Mesenchymal stem cell (in vitro differentiated cells and primary cell): ENCODE data around the gene ARID1B.
"Not testable (repeated sequence)": the region's sequence is repeated elsewhere in the genome, so short reads cannot be mapped to it uniquely, and the experiment has no call there.

Experiments used
- DNase-seq: peaks from one replicate; pipeline ENCODE4 v3.0.0-alpha.2; 2013
- H2AFZ ChIP-seq: one replicate; pipeline ENCODE4 v1.6.1; 2013; ENCODE audit warnings: low read depth, mild to moderate bottlenecking, control low read depth, inconsistent platforms, low read length, moderate library complexity
- H2AK5ac ChIP-seq: 2 replicates; pipeline ENCODE4 v1.6.1; 2013; ENCODE audit warnings: low read length, moderate library complexity, mild to moderate bottlenecking, inconsistent platforms; ENCODE audit not compliant: severe bottlenecking
- H2BK120ac ChIP-seq: one replicate; pipeline ENCODE4 v1.6.1; 2013; ENCODE audit warnings: low read depth, mild to moderate bottlenecking, inconsistent platforms, low read length, moderate library complexity
- H2BK12ac ChIP-seq, 2 experiments: one replicate each; pipeline ENCODE4 v1.6.1; 2013; ENCODE audit warnings: inconsistent platforms in 2 of 2, low read length in 2 of 2, mild to moderate bottlenecking in 2 of 2, moderate library complexity in 2 of 2, control low read depth in 1 of 2
- H2BK15ac ChIP-seq: one replicate; pipeline ENCODE4 v1.6.1; 2013; ENCODE audit warnings: mild to moderate bottlenecking, low read depth, inconsistent platforms; ENCODE audit not compliant: poor library complexity, severe bottlenecking
- H2BK5ac ChIP-seq: 2 replicates; pipeline ENCODE4 v1.6.1; 2013; ENCODE audit warnings: low read depth, mild to moderate bottlenecking, low read length, control low read depth, inconsistent platforms; ENCODE audit not compliant: poor library complexity, severe bottlenecking
- H3K14ac ChIP-seq, 2 experiments: one replicate each; pipeline ENCODE4 v1.6.1; 2013; ENCODE audit warnings: inconsistent platforms in 2 of 2, low read length in 2 of 2, control low read depth in 1 of 2, mild to moderate bottlenecking in 1 of 2, moderate library complexity in 1 of 2
- H3K18ac ChIP-seq, 2 experiments: one replicate each; pipeline ENCODE4 v1.6.1; 2013; ENCODE audit warnings: inconsistent platforms in 2 of 2, low read length in 2 of 2, control low read depth in 1 of 2, low read depth in 1 of 2, mild to moderate bottlenecking in 1 of 2
- H3K23ac ChIP-seq, 2 experiments: one replicate each; pipeline ENCODE4 v1.6.1; 2013; ENCODE audit warnings: inconsistent platforms in 2 of 2, low read length in 2 of 2, mild to moderate bottlenecking in 2 of 2, moderate library complexity in 2 of 2, control low read depth in 1 of 2
- H3K27ac ChIP-seq: 2 replicates; pipeline ENCODE4 v1.5.1; 2013; ENCODE audit warnings: mild to moderate bottlenecking, moderate library complexity, low read length, control low read depth, inconsistent platforms; ENCODE audit not compliant: poor library complexity, severe bottlenecking
- H3K27me3 ChIP-seq, 2 experiments: 2 replicates each; pipeline versions ENCODE4 v1.6.1 to v1.7.0; 2013; ENCODE audit warnings: low read length in 2 of 2, mild to moderate bottlenecking in 2 of 2, moderate library complexity in 2 of 2, control low read depth in 1 of 2, inconsistent platforms in 1 of 2; ENCODE audit not compliant: control insufficient read depth in 1 of 2, insufficient read depth in 1 of 2
- H3K36me3 ChIP-seq, 2 experiments: 2 replicates each; pipeline versions ENCODE4 v1.6.1 to v1.7.0; 2013; ENCODE audit warnings: low read length in 2 of 2, control low read depth in 1 of 2, inconsistent platforms in 1 of 2, low read depth in 1 of 2, mild to moderate bottlenecking in 1 of 2; ENCODE audit not compliant: insufficient read depth in 2 of 2, control insufficient read depth in 1 of 2
- H3K4ac ChIP-seq, 2 experiments: one replicate each; pipeline ENCODE4 v1.6.1; 2013; ENCODE audit warnings: inconsistent platforms in 2 of 2, low read length in 2 of 2, mild to moderate bottlenecking in 2 of 2, moderate library complexity in 2 of 2, control low read depth in 1 of 2, low read depth in 1 of 2
- H3K4me1 ChIP-seq: 2 replicates; pipeline ENCODE4 v1.6.1; 2013; ENCODE audit warnings: low read depth, low read length, control low read depth; ENCODE audit not compliant: control insufficient read depth, insufficient read depth
- H3K4me2 ChIP-seq: 2 replicates; pipeline ENCODE4 v1.6.1; 2013; ENCODE audit warnings: low read length, mild to moderate bottlenecking, inconsistent platforms; ENCODE audit not compliant: poor library complexity, severe bottlenecking
- H3K4me3 ChIP-seq, 2 experiments: 2 replicates each; pipeline versions ENCODE4 v1.5.1 to v1.7.0; 2013; ENCODE audit warnings: low read length in 2 of 2, mild to moderate bottlenecking in 2 of 2, control low read depth in 1 of 2, low read depth in 1 of 2; ENCODE audit not compliant: insufficient read depth in 1 of 2
- H3K79me1 ChIP-seq: replicated peaks from 2 replicates; pipeline ENCODE4 v1.6.1; 2013; ENCODE audit warnings: mild to moderate bottlenecking, control low read depth, low read length, inconsistent platforms; ENCODE audit not compliant: poor library complexity, severe bottlenecking
- H3K9ac ChIP-seq: 2 replicates; pipeline ENCODE4 v1.7.0; 2013; ENCODE audit warnings: mild to moderate bottlenecking, low read length, moderate library complexity
- H3K9me3 ChIP-seq: 2 replicates; pipeline ENCODE4 v1.7.0; 2013; ENCODE audit warnings: mild to moderate bottlenecking, low read length; ENCODE audit not compliant: control insufficient read depth
- H4K8ac ChIP-seq: one replicate; pipeline ENCODE4 v1.6.1; 2013; ENCODE audit warnings: inconsistent platforms, mild to moderate bottlenecking, low read length, moderate library complexity
- H4K91ac ChIP-seq: one replicate; pipeline ENCODE4 v1.6.1; 2013; ENCODE audit warnings: mild to moderate bottlenecking, low read length, inconsistent platforms
- WGBS: methylation state at CpG from one replicate; pipeline ENCODE4 v1.1.7; 2013; ENCODE audit warnings: mixed read lengths; 5-methylcytosine and 5-hydroxymethylcytosine counted together

Gene ARID1B

GRCh38 chr6:156945789-156946172 lies 168.6 kb downstream of the ARID1B start:
- not testable (repeated sequence) for H3K9ac ChIP-seq, H3K14ac ChIP-seq, DNase-seq, H3K4me2 ChIP-seq, H2AFZ ChIP-seq, H3K36me3 ChIP-seq, H3K9me3 ChIP-seq, H3K27me3 ChIP-seq, H3K4ac ChIP-seq, H2BK15ac ChIP-seq, H2AK5ac ChIP-seq, H2BK5ac ChIP-seq, H3K23ac ChIP-seq, H4K8ac ChIP-seq, H3K4me3 ChIP-seq, H2BK120ac ChIP-seq, H2BK12ac ChIP-seq, H4K91ac ChIP-seq, H3K27ac ChIP-seq, H3K18ac ChIP-seq
- H3K4me1 ChIP-seq = peaks cover 14% of the 10 kb centered on the region
- WGBS = 96% methylated on average over 5 of the region's 6 CpGs
- H3K79me1 ChIP-seq = peaks cover 12% of the 10 kb centered on the region

DNA sequence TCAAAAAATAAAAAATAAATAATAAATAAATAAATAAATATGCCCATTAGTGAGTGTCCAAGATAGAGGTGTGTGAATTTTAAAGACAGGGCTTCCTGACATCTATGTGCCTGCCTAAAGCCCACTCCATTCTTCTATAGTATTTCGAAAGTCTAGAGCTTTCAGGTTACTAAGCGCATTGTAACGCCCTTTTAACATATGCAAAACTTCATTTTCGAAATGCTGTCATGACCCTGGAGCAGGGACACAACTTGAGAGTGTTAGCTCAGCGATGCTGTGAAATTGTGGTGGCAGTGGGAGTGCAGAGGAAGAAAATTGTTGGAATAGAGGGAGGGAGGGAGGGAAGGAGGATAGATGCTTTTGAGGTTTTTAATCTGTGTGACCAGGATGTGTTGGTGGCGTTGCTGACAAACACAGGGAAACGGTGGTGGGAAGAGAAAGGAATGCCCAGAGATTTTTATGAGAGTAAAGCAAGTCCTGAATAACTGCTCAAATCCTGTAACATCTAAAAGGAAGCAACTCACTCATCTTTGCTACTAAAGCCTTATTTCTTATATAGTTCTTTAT lies 169.3 kb downstream of the ARID1B start:
- Histone ChIP-seq H3K14ac (no peak overlapping the region), H3K23ac (no peak overlapping the region), H3K4ac (no peak overlapping the region), H3K18ac (no peak overlapping the region), H3K9me3 (no peaks in the 10 kb centered on the region), H2BK5ac (no peak overlapping the region), H3K27me3 (no peaks in the 10 kb centered on the region), H3K36me3 (no peaks in the 10 kb centered on the region), H2AK5ac (no peak overlapping the region), H2AFZ (no peak overlapping the region), H2BK12ac (no peak overlapping the region), H3K4me1 (peaks cover 14% of the 10 kb centered on the region), H2BK15ac (no peak overlapping the region), H3K9ac (no peak overlapping the region), H2BK120ac (no peak overlapping the region), H3K79me1 (peaks cover 12% of the 10 kb centered on the region), H3K4me3 (no peak overlapping the region), H3K4me2 (no peak overlapping the region), H4K8ac (no peak overlapping the region), H4K91ac (no peak overlapping the region), H3K27ac (no peak overlapping the region)
- 69% methylated on average over 7 of the region's 7 CpGs for WGBS
- DNase-seq = no peak

GRCh38 chr6:156948277-156948676 lies 171.1 kb downstream of the ARID1B start:
- H2BK15ac ChIP-seq = no peak overlapping the region
- no peaks in the 10 kb centered on the region for H3K36me3 ChIP-seq
- no peak overlapping the region for H3K14ac ChIP-seq
- H2BK120ac ChIP-seq = no peak overlapping the region
- 99% methylated on average over 4 of the region's 6 CpGs for WGBS
- no peaks in the 10 kb centered on the region for H3K9me3 ChIP-seq
- no peak overlapping the region for H3K4me3 ChIP-seq
- DNase-seq = no peak
- no peak overlapping the region for H2AK5ac ChIP-seq
- H4K91ac ChIP-seq = no peak overlapping the region
- peaks cover 18% of the 10 kb centered on the region for H3K4me1 ChIP-seq
- H3K23ac ChIP-seq = no peak overlapping the region
- no peak overlapping the region for H2BK5ac ChIP-seq
- H3K27ac ChIP-seq = no peak overlapping the region
- no peak overlapping the region for H3K4ac ChIP-seq
- H3K27me3 ChIP-seq = no peaks in the 10 kb centered on the region
- H2AFZ ChIP-seq = no peak overlapping the region
- no peak overlapping the region for H3K9ac ChIP-seq
- no peak overlapping the region for H4K8ac ChIP-seq
- H2BK12ac ChIP-seq = no peak overlapping the region
- peaks cover 10% of the 10 kb centered on the region for H3K79me1 ChIP-seq
- no peak overlapping the region for H3K4me2 ChIP-seq
- no peak overlapping the region for H3K18ac ChIP-seq

DNA sequence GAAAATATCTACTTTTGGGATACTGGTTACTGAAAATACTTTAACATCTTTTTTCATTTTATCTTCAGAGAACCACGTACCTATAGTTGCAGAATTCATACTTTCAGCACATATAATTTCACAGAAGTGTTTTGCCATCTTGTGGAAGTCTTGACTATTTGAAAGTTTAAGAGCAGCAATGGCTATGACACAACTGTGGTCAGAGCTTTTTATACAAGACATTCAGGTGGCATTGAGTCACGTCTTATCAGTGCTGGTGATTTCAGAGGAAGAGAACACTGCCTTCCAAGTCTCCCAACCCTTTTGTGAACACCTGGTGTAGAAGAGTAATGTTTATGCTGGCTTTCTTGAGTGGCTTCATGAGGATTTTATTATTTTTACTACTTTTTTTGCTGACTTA lies 171.6 kb downstream of the ARID1B start:
- Histone ChIP-seq H2AFZ (no peak overlapping the region), H2BK5ac (no peak overlapping the region), H3K4me2 (no peak overlapping the region), H3K9ac (peak overlapping the region; percentile 23), H4K91ac (no peak overlapping the region), H3K18ac (no peak overlapping the region), H2BK15ac (no peak overlapping the region), H3K79me1 (peaks cover 10% of the 10 kb centered on the region), H3K23ac (no peak overlapping the region), H2BK12ac (no peak overlapping the region), H2BK120ac (no peak overlapping the region), H3K14ac (no peak overlapping the region), H3K4me3 (no peak overlapping the region), H3K9me3 (no peaks in the 10 kb centered on the region), H2AK5ac (no peak overlapping the region), H3K36me3 (no peaks in the 10 kb centered on the region), H3K27me3 (no peaks in the 10 kb centered on the region), H3K4me1 (peaks cover 18% of the 10 kb centered on the region), H3K27ac (peak overlapping the region; percentile 39), H3K4ac (no peak overlapping the region), H4K8ac (no peak overlapping the region)
- 18% methylated on average over 1 of the region's 2 CpGs for WGBS
- peak; percentile 88 for DNase-seq
